Brain microvascular endothelial cell (primary cell): ENCODE data around the gene STK32C.
A peak's percentile ranks its signal among the peaks of the same experiment; 100 is the strongest.

Experiments used
- DNase-seq: peaks from one replicate; pipeline ENCODE4 v3.0.0-alpha.2; 2020
- H3K27ac ChIP-seq: fragments of 250-450 bp; sonication (Bioruptor Pico); 2 replicates; pipeline ENCODE4 v1.5.1; 2020; ENCODE audit warnings: mild to moderate bottlenecking, moderate library complexity
- H3K27me3 ChIP-seq: fragments of 250-450 bp; sonication (Bioruptor Pico); replicated peaks from 2 replicates; pipeline ENCODE4 v1.5.1; 2020; ENCODE audit warnings: mild to moderate bottlenecking
- H3K36me3 ChIP-seq: fragments of 250-450 bp; sonication (Bioruptor Pico); replicated peaks from 2 replicates; pipeline ENCODE4 v1.5.1; 2020; ENCODE audit warnings: mild to moderate bottlenecking
- H3K4me3 ChIP-seq: 2 replicates; pipeline ENCODE4 v1.5.1; 2011; ENCODE audit warnings: low read depth, mild to moderate bottlenecking, control low read depth, low read length, moderate library complexity
- CTCF ChIP-seq: IDR thresholded peaks from 2 replicates; pipeline ENCODE4 v1.5.1; 2011; ENCODE audit warnings: low read depth, mild to moderate bottlenecking, moderate library complexity, low read length, control low read depth, inconsistent platforms; ENCODE audit errors: missing control alignments
- in situ Hi-C: cut with HindIII; loops from 2 replicates; pipeline ENCODE4 v1.10.0; 2017; ENCODE audit warnings: low sequenced_read_pairs, low pct_ligation_motif_present

Gene STK32C

GRCh38 chr10:132332433-132332754, 24.6 kb upstream of the STK32C start:
- Histone ChIP-seq H3K4me3 (peak overlapping the region; percentile 91), H3K36me3 (no peaks in the 10 kb centered on the region), H3K27me3 (no peaks in the 10 kb centered on the region), H3K27ac (peak overlapping the region; percentile 52)
- in situ Hi-C loops, result no loop called here
- no peak for DNase-seq
- no peak for TF ChIP-seq CTCF

GRCh38 chr10:132331601-132332432, 24.1 kb upstream of the STK32C start, which contains the start of gene LRRC27:
LRRC27 (plus strand) TSS chr10:132332193; CDS start chr10:132333525, 1,332 bp downstream.
- Histone ChIP-seq H3K4me3 (peak within 1 kb of the TSS; percentile 91), H3K27me3 (no peaks in the 10 kb centered on the region), H3K36me3 (no peaks in the 10 kb centered on the region), H3K27ac (peak within 1 kb of the TSS; percentile 70)
- peak; percentile 94 for DNase-seq
- in situ Hi-C loops, result no loop called here
- TF ChIP-seq CTCF, result no peak

- Histone ChIP-seq H3K4me3 (peak overlapping the region; percentile 91), H3K27ac (no peak overlapping the region), H3K27me3 (no peaks in the 10 kb centered on the region), H3K36me3 (no peaks in the 10 kb centered on the region)
- in situ Hi-C loops, result no loop called here
- no peak for DNase-seq
- TF ChIP-seq CTCF, result no peak
These were observed 22.7 kb upstream of the STK32C start for GRCh38 chr10:132330486-132330833.

GRCh38 chr10:132329565-132330485, 22.1 kb upstream of the STK32C start:
- H3K36me3 ChIP-seq, result no peaks in the 10 kb centered on the region
- no peak for TF ChIP-seq CTCF
- in situ Hi-C loops, result no loop called here
- H3K27me3 ChIP-seq, result no peaks in the 10 kb centered on the region
- peak; percentile 52 for DNase-seq
- peak overlapping the region; percentile 7 for H3K27ac ChIP-seq
- H3K4me3 ChIP-seq, result peak overlapping the region; percentile 91

- in situ Hi-C loops, result no loop called here
- no peaks in the 10 kb centered on the region for H3K36me3 ChIP-seq
- H3K27ac ChIP-seq, result no peak overlapping the region
- DNase-seq, result no peak
- no peaks in the 10 kb centered on the region for H3K27me3 ChIP-seq
- H3K4me3 ChIP-seq, result no peak overlapping the region
- TF ChIP-seq CTCF, result no peak
These were observed 21.0 kb upstream of the STK32C start for GRCh38 chr10:132328738-132329137.
